Epidermal melanocyte (primary cell): Measurements from ENCODE around the gene CENPX.

Source experiments
- DNase-seq: peaks from one replicate; pipeline ENCODE4 v3.0.0; 2011; ENCODE audit warnings: low spot score; ENCODE audit not compliant: insufficient read length

The CENPX gene

DNA sequence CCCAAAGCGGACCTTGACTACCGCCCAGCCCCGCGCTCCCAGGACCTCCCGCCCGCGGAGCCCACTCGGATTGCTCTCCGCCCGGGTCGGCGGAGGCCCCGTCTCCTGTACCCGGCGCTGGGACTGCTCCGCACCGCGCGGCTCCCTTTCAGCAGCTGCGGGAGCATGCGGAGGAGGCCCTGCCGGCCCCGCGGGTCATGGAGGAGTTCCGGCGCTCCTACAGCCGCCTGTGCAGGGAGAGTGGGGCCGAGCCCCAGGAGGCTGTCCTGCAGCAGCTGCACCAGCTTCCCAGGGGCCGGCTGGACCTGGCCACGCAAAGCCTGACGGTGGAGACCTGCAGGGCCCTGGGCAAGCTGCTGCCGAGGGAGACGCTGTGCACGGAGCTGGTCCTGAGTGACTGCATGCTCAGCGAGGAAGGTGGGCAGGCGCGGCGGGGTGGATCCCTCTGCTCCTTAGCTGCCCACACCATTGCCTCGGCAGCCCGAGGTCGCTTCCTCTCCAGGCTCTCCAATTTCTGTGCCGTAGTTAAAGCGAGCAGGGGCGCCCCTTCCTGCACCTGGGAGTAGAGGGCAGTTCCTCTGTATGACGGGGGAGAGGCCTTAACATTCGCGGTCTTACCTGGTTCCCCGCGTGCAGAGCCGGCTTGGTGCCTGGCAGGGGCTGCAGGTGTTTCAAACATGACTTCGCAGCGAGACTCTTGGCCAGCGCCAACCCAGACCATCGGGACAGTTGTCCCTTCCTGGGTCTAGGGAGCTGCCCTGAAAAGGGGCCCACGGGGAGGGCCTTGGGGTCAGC lies 966 bp upstream of the CENPX start:
- DNase-seq, result no peak

DNA sequence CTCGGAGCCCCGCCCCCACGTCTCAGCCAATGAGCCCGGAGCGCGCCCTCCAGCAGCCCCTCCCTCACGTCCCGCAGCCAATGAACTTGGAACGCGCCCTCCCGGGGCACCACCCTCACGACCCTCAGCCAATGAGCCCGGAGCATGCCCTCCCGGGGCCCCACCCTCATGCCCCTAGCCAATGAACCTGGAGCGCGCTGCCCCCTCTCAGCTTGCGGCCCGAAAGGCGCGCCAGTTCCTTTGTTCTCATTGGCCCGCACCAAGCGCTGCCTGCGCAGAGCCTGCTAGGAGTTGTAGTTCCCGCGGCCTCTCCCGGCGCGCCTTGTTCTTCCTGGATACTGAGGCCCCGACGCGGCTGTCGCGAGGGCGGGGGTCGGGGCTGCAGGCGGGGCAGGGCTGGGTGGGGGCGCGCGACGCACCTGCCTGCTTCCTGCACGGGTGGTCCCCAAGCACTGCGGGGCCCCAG lies 336 bp upstream of the CENPX start, which contains the start of gene LRRC45:
Gene LRRC45, plus strand, starts transcription at position 325 of the 466 bp plus-strand sequence. CDS start 339 bp downstream, outside the sequence.
- peak; percentile 100 for DNase-seq

DNA sequence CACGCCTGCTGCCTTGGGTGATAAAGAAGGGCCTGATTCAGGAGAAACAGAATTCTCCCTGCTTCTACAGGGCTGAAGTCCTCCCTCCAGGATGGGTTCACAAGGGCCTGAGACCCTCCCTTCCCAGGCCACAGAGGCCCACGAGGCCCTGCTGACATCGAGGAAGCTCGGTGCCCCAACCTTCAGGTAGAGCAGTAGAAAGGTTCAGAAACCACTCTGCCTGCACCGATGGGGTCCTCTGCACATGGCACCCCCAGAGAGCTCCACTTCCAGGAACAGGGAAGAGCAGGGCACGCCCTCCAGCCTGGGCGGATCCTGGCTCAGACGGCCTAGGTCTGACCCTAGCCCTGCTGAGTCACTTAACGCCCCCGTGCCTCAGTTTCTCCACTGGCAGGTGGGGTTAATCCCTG lies 773 bp downstream of the CENPX start:
- DNase-seq, result no peak

DNA sequence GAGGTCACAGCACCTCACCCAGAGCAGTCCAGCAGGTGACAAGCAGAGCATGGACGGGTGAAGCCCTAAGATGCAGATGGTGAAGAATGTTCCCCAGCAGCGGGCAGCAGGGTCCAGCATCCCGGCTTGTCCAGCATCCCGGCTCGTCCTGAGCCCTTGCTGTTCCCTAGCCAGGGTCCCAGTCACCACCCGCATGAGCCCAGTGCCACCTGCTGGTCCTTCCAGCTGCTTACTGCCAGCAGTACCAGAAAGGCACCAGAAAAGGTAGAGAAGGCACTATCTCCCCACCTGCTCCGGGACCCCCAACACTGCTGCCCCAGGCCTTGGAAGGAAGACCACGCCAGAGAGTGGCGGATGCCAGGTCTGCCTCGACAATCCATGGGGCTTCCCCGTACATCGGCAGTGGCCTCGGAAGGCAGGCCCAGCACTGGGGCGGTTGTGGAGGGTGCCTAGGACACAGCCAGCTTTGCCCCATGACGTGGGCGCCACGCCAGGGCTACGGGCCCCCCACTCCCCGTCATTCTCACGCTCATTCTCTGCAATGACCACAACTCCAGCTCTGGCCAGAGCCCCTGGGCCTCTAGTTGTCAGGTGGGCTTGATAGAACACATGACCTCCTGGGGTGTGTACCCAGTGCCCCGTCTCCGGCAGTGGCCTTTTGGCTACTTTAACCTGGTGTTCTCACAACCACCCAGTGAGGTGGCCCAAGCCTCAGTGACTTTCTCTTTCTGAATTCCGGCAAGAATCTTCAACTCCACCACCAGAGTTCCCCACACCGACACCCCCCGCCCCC lies 1.4 kb downstream of the CENPX start:
- peak; percentile 82 for DNase-seq

DNA sequence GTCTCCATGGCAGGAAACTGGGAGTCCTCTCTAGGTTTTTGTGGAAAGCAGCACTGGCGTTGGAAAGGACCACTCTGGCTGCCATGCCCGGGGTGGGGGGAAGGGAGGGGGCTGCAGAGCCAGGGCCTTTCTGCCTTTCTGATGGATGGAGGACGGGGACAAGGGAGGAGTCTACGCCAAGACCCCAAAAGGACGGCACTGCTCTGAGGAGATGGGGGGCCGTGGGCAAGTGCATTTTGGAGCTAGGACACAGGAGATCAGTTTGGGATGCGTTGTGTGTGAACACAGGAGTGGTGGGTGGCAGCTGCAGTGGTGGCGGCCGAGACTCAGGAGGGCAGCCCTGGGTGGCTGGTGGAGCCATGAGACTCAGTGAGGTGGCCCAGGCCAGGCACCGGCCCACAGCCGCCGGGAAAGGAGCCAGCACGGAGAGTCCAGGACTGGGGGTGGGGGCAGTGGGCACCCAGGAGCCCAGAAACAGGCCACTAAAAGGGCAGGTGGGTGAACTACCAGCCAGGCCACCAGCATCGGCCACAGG lies 2.0 kb downstream of the CENPX start:
- DNase-seq, result no peak

DNA sequence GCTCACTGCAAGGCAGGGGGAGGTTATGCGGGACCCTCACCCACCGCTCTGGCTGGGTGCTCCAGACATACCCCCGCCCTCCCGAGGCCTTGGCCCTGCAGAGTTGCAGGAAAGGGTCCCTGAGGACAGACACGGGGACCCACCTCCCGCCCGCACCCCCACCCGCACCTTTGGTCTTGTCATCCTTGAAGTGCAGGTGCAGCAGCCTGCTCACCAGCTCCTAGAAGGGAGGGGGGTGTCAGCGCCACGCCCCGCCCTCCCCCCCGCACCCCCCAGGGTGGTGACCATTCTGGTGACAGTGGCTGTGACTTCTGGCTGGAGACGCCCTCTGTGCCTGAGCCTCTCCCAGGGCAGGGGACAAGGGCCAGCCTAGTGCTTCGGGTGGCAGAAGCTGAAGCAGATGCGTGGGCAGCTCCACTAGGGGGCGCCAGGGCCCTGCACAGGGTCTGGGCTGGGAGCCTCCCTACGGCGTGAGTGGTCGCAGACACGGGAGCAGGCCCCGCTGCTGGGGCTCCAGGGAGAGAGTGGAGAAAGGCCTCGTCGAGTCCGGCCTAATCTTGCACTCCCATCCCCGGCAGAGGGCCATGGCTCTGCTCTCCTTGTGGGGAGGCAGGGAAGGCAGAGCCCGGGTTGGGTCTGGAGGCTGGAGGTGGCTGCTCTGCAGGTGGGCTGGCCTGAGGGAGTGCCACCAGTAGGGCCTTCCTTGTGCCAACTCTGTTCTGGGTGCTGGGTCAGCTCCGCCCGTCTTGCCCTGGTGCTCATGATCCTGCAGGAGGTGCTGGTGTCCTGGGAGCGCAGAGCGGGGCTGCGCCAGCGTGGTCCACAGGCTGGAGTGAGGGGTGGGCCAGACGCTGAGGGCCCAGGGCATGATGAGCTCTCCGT lies 2.7 kb downstream of the CENPX start:
- no peak for DNase-seq

DNA sequence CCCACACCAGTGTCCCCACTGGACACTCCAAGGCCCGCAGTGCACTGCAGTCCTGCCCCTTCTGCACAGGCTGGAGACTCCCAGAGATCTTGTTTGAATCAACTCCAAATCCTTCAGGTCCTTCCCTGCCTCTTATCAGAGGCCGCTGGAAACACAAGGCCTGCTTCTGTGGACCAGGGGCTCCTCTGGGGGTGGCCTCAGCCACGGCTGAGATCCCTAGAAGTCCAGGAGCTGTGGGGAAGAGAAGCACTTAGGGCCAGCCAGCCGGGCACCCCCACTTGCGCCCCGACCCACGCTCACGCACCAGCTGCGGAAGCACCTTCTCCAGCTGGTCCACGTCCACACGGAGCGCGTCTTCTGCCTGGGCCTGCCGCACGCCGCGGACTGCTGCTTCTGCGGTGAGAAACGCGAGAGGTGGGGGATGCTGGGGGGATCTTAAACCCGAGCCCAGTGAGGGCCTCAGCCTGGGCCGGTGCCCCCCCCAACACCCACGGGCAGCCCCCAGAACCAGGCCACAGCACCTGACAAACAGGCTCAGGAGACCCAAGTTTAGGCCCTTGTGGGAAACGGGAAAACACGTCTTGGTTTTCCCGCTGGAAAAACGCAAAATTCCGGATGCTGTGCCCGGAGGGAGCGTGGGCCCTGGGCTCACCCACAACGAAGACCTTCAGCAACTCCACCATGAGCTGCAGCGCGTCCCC lies 3.5 kb downstream of the CENPX start:
- no peak for DNase-seq

DNA sequence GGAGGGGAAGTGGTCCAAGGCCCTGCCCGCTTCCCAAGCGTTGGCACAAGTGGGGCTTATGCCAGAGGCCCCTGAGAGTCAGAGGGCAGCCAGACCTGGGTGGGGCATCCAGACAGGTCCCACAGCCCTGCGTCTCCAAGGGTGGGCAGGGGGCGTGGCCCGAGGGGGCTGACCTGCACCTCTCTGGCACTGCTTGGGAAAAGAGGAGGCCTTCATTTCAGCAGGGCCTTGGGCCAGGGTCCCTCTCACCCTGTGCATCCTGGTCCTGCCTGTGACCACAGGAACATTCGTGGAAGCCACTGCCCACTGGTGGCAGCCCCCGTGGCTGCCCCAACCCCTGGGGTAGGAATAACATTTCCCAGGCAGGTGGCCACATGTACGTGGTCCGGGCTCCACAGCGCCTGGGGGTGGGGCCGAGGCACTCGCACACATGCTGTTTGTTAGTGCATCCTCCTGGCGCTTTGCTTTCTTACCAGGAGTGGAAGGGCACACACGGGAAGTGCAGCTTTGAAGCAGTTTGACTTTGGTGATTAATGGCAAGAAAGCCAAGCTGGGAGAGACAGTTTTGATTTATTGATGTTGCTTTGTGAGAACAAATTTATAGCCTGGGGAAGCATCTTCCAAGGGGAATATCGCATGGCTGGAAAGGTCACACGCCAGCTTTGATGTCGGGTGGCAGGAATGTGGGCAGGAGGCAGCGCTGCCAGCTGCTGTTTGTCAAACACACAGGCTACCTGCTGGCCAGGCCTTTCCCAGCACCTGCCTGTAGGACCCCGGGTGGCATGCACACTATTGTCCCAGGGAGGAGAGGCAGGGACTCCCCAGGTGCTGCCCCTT lies 4.3 kb downstream of the CENPX start:
- no peak for DNase-seq

DNA sequence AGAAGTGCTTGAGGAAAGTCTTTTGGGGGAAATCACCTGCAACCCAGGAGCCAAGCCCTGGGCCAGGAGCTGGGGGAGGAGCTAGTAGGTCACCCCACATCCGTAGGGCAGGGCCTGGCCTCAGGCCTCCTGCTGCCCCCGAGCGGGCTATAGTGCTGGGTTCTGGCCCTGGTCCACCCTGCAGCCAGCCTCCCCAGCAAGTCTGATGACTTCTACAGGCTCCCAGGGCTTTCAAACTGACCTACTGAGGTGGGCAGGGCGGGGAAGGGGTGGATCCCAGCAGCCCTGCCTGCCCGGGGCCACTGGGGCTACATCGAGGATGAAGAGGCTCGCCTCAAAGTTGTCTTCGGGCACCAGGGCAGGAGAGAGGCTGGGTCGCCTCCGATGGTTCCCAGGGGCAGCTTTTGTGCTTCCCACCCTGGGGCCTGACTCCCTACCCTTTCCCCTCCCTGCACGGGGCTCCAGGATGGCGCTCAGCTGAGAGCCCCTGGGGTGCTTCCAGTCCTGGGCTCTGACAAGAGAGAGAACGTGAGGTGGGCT lies 5.0 kb downstream of the CENPX start:
- no peak for DNase-seq

DNA sequence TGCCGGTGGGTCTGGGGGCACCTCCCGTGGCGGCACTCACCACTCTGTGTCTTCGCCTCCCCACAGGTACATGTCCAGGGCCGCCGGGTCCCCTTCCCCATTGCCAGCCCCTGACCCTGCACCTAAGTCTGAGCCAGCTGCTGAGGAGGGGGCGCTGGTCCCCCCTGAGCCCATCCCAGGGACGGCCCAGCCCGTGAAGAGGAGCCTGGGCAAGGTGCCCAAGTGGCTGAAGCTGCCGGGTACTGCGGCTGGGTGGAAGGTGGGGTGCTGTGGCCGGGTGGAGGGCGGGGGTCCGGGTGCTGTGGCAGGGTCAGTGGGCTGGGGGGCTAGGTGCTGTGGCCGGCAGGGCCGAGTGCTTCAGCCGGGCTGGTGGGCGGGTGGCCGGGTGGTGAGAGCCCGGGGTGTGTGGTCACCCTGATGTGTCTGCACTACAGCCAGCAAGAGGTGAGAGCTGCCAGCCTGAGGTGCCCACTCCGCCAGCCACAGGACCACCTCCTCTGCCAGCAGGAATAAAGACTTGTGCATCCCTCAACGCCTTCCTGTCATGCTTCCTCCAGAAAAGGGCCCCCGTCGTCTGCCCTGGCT lies 5.7 kb downstream of the CENPX start:
- DNase-seq, result no peak

DNA sequence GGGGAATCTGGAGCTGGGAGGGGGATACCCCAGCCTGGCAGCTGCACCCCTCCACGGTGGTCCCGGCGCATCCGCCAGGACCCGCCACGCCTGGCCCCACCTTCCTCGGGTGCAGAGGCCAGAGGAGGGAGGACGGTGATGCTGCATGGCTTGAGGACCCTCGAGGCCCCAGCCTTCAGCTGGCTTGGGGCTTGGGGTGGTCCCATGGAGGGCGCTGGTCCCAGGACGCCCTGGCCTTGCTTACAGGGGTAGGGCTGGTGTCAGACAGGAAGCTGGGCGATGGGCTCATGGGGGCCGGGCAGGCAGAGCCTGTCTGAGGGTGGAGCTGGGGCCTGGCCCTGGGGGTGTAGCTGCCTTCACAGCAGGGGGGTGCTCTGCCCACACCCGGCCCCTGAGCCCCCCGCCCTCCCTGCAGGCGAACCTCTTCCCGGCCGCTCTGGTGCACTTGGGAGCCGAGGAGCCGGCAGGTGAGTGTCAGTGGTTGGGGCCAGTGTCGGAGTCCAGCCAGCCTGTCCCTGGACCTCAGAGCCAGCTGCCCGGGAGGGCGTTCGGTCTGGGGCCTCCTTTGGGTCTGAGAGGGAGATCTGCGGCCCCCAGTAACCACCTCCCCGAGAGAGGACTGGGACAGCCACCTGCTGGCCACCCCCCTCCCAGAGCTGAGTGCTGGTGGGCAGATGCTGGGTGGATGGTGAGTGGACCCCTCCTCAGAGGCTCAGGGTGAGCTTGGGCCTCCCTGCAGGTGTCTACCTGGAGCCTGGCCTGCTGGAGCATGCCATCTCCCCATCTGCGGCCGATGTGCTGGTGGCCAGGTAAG lies 6.4 kb downstream of the CENPX start:
- DNase-seq, result no peak

DNA sequence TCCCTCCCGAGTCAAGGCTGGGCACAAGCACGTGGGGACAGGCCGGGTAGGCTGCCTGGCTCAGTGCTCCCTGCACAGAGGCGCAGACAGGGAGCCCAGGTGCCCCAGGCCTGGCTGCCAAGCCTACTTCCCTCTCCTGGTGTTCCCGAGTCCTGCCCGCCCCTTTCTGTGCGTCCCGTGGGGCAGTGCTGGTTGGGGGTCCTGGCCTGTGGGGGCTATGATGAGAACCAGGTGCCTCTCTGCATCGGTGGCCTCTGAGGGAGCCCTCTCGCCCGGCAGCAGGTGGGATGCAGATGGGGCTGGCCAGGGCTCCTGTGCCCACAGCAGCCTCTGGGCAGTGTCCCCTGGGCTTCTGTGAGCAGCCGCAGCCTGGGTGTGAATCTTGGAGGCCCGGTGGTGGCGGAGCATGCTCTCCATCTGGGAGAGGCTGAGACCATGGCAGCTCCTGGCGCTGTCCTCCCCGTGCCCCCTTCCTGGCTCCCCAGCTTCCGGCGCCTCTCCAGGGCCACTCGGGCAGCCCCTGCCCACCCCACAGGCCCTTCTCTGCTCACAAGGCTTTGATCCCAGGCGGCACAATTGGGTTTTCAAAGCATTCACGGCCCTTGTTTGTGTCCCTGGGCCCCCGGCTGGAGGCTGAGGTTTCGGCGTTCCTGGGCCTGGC lies 7.2 kb downstream of the CENPX start:
- no peak for DNase-seq

DNA sequence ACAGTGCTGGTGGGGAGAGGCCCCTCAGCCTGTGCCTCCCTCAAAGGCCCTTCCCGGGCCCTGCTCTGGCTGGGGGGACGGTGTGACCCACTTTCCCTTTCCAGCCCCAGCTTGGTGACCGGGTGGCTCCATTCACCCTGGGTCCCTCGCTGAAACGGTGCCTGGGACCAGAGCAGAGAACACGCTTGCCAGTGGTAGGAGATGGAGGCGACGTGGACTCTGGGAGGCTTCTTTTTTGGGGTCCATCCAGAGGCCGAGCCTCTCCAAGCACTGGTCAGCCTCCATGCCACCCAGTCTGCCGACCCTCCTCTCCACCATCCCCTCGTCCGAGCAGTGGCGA lies 7.7 kb downstream of the CENPX start:
- DNase-seq, result no peak

DNA sequence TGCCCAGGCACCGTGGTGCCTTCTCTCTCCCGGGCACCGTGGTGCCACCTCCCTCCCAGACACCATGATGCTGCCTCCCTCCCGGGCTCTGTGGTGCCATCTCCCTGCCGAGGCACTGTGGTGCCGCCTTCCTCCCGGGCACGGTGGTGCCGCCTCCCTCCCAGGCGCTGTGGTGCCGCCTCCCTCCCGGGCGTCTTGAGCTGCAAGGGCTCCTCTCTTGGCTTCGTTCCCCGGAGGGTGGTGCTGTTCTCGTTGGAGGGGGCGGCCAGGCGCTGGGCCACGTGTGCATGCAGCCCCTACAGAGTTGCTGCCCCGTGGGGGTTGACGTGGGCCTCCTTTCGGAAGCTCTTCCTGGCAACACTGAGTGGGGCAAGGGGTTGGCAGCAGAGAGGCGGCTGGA lies 8.2 kb downstream of the CENPX start:
- no peak for DNase-seq

DNA sequence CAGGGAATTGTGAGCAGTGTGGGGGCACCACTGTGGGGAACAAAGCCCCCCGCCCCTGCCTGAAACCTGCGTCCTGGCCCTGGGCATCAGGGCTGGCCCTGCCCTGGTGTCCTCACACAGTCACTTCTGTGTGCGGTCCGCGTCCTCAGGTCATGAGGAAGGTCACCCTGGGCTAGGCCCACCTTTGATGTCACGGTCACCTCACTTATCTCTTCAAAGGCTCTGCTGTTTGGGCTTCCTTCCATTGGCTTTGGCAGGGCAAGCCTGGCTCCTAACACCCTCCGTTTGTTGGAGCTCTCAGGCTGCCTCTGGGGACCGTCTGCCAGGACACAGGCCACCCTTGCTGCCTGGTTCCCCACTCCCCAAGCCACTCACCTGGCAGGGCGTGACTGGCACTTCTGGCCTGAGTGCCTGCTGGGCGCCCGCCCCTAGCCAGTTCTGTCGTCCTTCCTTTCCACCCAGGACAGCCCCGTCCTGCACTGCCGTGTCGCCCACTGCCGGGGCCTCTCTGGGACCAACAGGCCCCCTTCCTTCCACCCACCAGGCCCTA lies 8.8 kb downstream of the CENPX start:
- no peak for DNase-seq

DNA sequence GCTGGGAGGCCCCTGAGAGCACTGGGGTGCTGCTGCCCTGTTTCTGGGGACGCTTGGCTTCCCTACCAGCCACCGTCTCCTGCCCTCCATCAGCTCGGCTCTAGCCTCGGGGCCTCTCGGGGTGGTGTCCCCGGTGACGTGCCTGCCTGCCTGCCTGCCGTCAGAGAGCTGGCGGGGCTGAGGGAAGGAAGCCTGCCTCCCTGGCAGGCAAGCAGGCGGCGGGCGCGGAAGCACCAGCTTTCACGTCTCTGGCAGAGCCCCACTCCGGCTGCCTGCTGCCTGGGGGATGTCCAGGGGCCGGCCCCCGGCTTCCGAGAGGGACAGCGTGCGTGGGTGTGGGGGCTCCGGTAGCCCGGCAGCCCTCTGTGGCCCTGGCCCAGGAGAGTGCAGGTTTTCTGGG lies 9.3 kb downstream of the CENPX start:
- DNase-seq, result peak; percentile 90

DNA sequence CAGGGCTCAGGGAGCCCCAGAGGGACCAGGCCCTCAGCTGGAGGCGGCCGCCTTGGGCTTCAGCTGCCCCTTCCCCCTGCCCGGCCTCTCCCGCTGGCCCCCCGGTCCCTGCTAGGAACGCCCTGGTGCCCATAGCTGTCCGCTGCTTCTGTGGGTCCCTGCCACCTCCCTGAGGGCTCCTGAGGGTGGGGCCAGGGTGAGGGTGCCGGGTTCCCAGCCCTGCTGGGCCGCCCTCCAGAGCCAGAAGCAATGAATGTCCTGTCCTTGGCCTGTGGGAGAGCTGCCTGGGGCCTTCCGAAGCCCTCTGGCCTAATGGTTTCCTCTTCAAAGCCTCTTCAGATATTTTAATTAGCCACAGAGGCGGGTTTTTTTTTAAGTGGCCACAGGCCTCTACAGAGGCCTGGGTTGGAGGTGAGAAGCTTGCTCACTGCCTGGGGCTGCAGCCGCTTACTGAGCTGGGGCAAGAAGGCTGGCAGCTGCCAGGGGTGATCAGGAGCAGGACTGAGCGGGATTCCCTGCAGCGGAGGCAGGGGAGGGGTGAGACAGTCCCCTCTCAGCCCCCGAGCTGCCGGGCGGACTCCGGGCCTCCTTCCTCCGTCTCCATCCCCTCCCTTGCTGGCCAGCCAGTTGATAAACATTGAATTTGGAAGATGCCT lies 9.9 kb downstream of the CENPX start:
- peak; percentile 59 for DNase-seq
